Testis (tissue), 3 donors: Measurements from ENCODE around the gene WTAP. TPM values are rescaled to one million over a fixed set of nuclear protein-coding genes. Genes with fewer than 3 reads are reported as not detected.
"Not testable (repeated sequence)": the region's sequence is repeated elsewhere in the genome, so short reads cannot be mapped to it uniquely, and the experiment has no call there.

Source experiments
- DNase-seq: peaks from one replicate; pipeline ENCODE4 v3.0.0-alpha.2; 2019
- H3K27ac ChIP-seq, 2 donors: fragments of 200-600 bp; sonication (generic); one replicate each; pipeline ENCODE4 v1.5.1; 2019
- H3K27me3 ChIP-seq: fragments of 200-600 bp; sonication (generic); one replicate; pipeline ENCODE4 v1.5.1; 2019
- H3K36me3 ChIP-seq: fragments of 200-600 bp; sonication (generic); one replicate; pipeline ENCODE4 v1.5.1; 2017; ENCODE audit warnings: low read depth; ENCODE audit errors: missing control alignments
- H3K4me1 ChIP-seq: fragments of 200-600 bp; sonication (generic); one replicate; pipeline ENCODE4 v1.5.1; 2019
- H3K4me3 ChIP-seq, 2 donors: fragments of 200-600 bp; sonication (generic); one replicate each; pipeline ENCODE4 v1.5.1; 2017 to 2019
- H3K9me3 ChIP-seq: fragments of 200-600 bp; sonication (generic); one replicate; pipeline ENCODE4 v1.5.1; 2017
- POLR2A ChIP-seq: fragments of 450-650 bp; IDR thresholded peaks from one replicate; pipeline ENCODE4 v1.6.1; 2017; ENCODE audit warnings: antibody characterized with exemption, mild to moderate bottlenecking, moderate library complexity
- WGBS, 2 donors: methylation state at CpG; one replicate each; pipeline ENCODE4 v1.1.5; 2018; 5-methylcytosine and 5-hydroxymethylcytosine counted together
- intact Hi-C: fragments of 100-400 bp; cut with DNase I; formaldehyde crosslinking; loops from one replicate; pipeline ENCODE4 v1.15.1; 2023; ENCODE audit warnings: low total_unique reads
- polyA plus RNA-seq: library from polyadenylated mRNA; stranded (reverse); fragments of 350-450 nt; fragmentation: Illumina TruSeq; extraction: RNeasy Lipid Tissue Mini Kit (QIAGEN cat#74804); gene quantifications from one replicate; pipeline ENCODE4 v1.2.3, GENCODE V29; 2014; ENCODE audit warnings: low read depth, low replicate concordance; ENCODE audit not compliant: insufficient read depth
- total RNA-seq, 2 donors: library from RNA; depleted of rRNA; stranded (reverse); fragments of >200 nt; gene quantifications; one replicate each; pipeline ENCODE4 v1.2.3, GENCODE V29; 2016
- TF ChIP-seq, protein P1 (sequence below), 3 experiments: fragments of 450-650 bp in 2 of 3; fragments of 200-600 bp in 1 of 3; sonication (generic) in 1 of 3; IDR thresholded peaks; one replicate each; pipeline ENCODE4 v1.5.1; 2016 to 2019; ENCODE audit warnings: antibody characterized with exemption in 3 of 3, mild to moderate bottlenecking in 2 of 3, moderate library complexity in 1 of 3

WTAP gene
- total and polyA plus RNA-seq, 3 donors from 2014 or later = 76.7 to 91.2 (median 88.0) TPM

DNA sequence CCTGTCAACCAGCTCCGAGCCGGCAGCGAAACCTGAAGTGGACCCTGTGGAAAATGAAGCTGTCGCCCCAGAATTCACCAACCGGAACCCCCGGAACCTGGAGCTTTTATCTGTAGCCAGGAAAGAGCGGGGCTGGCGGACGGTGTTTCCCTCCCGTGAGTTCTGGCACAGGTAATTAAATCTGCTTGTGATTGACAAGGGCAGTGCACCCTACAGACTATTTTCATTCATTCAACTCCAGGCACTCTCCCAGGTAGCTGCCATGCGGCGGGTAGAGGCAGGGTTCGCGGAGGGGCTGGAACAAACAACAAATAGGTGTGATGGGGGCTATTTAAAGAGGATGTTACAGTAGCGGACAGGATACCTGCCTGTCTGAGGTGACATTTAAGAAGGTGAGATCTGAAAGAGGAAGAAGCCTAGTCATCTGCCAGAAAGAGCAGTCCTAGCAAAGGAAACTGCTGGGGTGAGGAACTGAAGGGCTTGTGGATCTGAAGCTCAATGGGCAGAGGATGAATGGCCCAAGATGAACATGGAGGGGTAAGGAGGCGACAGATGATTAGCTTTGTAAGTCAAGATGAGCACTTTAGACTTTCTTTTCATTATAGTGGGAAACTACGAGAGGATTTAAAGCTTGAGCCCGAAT is 63.8 kb downstream of the WTAP start:
- peak; percentile 16 for DNase-seq
- Histone ChIP-seq H3K4me3 (peak overlapping the region; percentile 77 to 99), H3K9me3 (no peaks in the 10 kb centered on the region), H3K36me3 (no peaks in the 10 kb centered on the region), H3K27ac (peak overlapping the region; percentile 97 to 100), H3K27me3 (no peaks in the 10 kb centered on the region), H3K4me1 (peaks cover 13% of the 10 kb centered on the region)
- WGBS, 2 donors = 11 to 13% methylated on average over 18 of the region's 18 CpGs
- intact Hi-C loops = no loop called here
- TF ChIP-seq, protein P1, sequence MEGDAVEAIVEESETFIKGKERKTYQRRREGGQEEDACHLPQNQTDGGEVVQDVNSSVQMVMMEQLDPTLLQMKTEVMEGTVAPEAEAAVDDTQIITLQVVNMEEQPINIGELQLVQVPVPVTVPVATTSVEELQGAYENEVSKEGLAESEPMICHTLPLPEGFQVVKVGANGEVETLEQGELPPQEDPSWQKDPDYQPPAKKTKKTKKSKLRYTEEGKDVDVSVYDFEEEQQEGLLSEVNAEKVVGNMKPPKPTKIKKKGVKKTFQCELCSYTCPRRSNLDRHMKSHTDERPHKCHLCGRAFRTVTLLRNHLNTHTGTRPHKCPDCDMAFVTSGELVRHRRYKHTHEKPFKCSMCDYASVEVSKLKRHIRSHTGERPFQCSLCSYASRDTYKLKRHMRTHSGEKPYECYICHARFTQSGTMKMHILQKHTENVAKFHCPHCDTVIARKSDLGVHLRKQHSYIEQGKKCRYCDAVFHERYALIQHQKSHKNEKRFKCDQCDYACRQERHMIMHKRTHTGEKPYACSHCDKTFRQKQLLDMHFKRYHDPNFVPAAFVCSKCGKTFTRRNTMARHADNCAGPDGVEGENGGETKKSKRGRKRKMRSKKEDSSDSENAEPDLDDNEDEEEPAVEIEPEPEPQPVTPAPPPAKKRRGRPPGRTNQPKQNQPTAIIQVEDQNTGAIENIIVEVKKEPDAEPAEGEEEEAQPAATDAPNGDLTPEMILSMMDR (IDR thresholded peaks at IDR 0.05) = no peak
- TF ChIP-seq POLR2A = no peak

DNA sequence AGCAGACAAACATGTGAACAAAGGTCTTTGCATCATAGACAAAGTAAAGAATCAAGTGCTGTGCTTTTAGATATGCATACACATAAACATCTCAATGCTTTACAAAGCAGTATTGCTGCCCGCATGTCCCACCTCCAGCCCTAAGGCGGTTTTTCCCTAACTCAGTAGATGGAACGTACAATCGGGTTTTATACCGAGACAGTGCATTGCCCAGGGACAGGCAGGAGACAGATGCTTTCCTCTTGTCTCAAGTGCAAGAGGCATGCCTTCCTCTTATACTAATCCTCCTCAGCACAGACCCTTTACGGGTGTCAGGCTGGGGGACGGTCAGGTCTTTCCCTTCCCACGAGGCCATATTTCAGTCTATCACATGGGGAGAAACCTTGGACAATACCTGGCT is 67.7 kb downstream of the WTAP start:
- H3K9me3 ChIP-seq, H3K4me1 ChIP-seq, H3K4me3 ChIP-seq, intact Hi-C loops, H3K27ac ChIP-seq, H3K27me3 ChIP-seq, H3K36me3 ChIP-seq, DNase-seq: not testable (repeated sequence)
- 62 to 75% methylated on average over 8 of the region's 8 CpGs for WGBS, 2 donors

DNA sequence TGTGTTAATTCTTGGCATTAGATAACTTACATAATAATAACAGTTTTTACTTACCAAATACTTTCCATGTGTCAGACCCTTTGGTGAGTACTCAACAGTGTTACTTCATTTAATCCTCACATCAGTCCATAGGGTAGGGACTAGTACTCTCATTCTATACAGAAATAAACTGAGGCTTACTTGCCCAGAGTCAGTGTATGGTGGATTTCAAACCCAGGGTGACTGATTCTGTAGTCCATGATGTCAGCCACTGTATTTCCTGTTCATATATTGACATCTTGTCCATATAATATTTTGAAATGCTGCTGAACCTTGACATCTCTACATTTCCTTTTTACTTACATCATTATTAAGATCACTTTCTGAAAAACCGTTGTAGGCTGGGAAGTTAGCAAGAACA is 70.2 kb downstream of the WTAP start:
- Histone ChIP-seq H3K4me1 (no peaks in the 10 kb centered on the region), H3K9me3 (no peaks in the 10 kb centered on the region), H3K27me3 (no peaks in the 10 kb centered on the region), H3K36me3 (no peaks in the 10 kb centered on the region), H3K4me3 (no peak overlapping the region), H3K27ac (no peak overlapping the region)
- no peak for DNase-seq
- TF ChIP-seq, protein P1 (IDR thresholded peaks at IDR 0.05) = no peak
- TF ChIP-seq POLR2A = no peak
- intact Hi-C loops = no loop called here
- 0 to 45% methylated on average over 1 of the region's 1 CpG for WGBS, 2 donors

DNA sequence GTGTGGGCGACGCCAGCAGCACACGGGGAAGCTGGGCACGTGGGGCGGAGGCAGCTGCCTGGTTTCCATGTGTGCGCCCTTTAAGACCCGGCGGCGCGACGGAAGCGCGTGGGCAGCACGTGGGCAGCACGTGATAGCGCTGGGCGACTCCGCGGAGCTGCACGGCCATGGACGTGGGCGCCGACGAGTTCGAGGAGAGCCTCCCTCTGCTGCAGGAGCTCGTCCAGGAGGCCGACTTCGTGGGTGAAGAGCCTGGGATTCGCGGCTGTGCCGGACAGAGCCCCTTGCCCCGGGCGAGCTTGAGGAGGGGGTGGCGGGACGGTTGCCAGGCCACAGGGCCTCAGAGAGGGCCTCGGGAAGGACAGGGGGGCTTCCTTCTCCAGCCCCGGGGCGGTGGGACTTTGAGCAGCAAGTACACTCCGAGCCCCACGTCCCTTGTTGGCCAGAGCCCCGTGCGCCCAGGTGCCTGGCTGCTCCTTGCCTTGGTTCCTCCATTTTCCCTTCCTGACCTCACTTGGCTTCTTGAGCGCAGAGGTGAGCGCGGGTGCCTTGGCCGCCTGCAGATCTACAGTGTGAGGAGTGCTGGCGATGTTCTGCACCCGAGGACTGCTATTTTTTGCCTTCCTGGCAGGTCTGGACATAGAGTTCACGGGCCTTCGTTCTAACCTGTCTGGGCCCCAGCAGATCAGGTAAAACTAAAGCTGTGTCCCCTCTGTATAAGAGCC is 73.0 kb downstream of the WTAP start, which contains the start of gene PNLDC1:
Gene PNLDC1 (plus strand): TSS at position 136 of the 725 bp plus-strand sequence. CDS start 32 bp downstream, at position 168.
- H3K4me1 ChIP-seq = no peaks in the 10 kb centered on the region
- H3K4me3 ChIP-seq = peak within 1 kb of the TSS; percentile 39 to 48
- DNase-seq = peak; percentile 62
- no peaks in the 10 kb centered on the region for H3K27me3 ChIP-seq
- 57 to 79% methylated on average over 28 to 50 of the region's 50 CpGs for WGBS, 2 donors
- no peaks in the 10 kb centered on the region for H3K9me3 ChIP-seq
- H3K36me3 ChIP-seq = no peaks in the 10 kb centered on the region
- TF ChIP-seq, protein P1 (IDR thresholded peaks at IDR 0.05) = no peak
- no peak for TF ChIP-seq POLR2A
- intact Hi-C loops = no loop called here
- H3K27ac ChIP-seq = no peak within 1 kb of the TSS

DNA sequence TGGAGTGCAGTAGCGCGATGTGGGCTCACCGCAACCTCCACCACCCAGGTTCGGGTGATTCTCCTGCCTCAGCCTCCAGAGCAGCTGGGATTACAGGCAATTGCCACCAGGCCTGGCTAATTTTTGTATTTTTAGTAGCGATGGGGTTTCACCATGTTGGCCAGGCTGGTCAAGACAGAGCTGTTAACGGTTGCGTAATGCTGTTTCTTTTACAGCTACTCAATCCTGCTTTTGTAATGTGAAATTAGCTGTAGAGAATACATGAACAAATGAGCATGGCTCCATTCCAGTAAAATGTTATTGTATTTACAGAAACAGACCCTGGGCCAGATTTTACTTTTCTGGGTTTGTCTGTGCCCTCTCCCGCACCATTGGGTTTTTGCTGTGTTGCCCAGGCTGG is 74.6 kb downstream of the WTAP start:
- Histone ChIP-seq H3K9me3 (no peaks in the 10 kb centered on the region), H3K27ac (no peak overlapping the region), H3K4me3 (no peak overlapping the region), H3K4me1 (no peaks in the 10 kb centered on the region), H3K36me3 (no peaks in the 10 kb centered on the region), H3K27me3 (no peaks in the 10 kb centered on the region)
- intact Hi-C loops = no loop called here
- TF ChIP-seq, protein P1 (IDR thresholded peaks at IDR 0.05) = no peak
- no peak for TF ChIP-seq POLR2A
- DNase-seq = no peak
- 91 to 95% methylated on average over 8 of the region's 8 CpGs for WGBS, 2 donors
